ENCODE data around the gene ATAT1.

GRCh38 chr6:30651143-30651542 is 24.5 kb downstream of the ATAT1 start:
- no peak for TF ChIP-seq CTCF (IDR thresholded peaks at IDR 0.05)
- no peak for TF ChIP-seq EP300 (IDR thresholded peaks at IDR 0.05)
- TF ChIP-seq POLR2A (IDR thresholded peaks at IDR 0.05) = no peak
- no peak for TF ChIP-seq POLR2AphosphoS5 (IDR thresholded peaks at IDR 0.05)

All from suprapubic skin (tissue), 4 donors.